ENCODE results near the gene OASL.
A peak's percentile ranks its signal among the peaks of the same experiment; 100 is the strongest.

Gene OASL

GRCh38 chr12:121021754-121022153 is 17.3 kb downstream of the OASL start:
- DNase-seq (ENCODE audit: low spot score) = no peak
- no peak for TF ChIP-seq CTCF (IDR thresholded peaks at IDR 0.05; ENCODE audit: extremely low read depth, missing control alignments)

GRCh38 chr12:121018860-121019617 is 20.0 kb downstream of the OASL start:
- no peak for DNase-seq (ENCODE audit: low spot score)
- TF ChIP-seq CTCF (IDR thresholded peaks at IDR 0.05; ENCODE audit: extremely low read depth, missing control alignments) = no peak

GRCh38 chr12:121017966-121018491 is 21.0 kb downstream of the OASL start:
- no peak for DNase-seq (ENCODE audit: low spot score)
- no peak for TF ChIP-seq CTCF (IDR thresholded peaks at IDR 0.05; ENCODE audit: extremely low read depth, missing control alignments)

GRCh38 chr12:121015825-121016766 is 22.9 kb downstream of the OASL start, which contains the start of gene C12orf43:
TSS of gene C12orf43 (minus strand) at chr12:121016487. CDS start at chr12:121016474, 13 bp downstream.
- no peak for TF ChIP-seq CTCF (IDR thresholded peaks at IDR 0.05; ENCODE audit: extremely low read depth, missing control alignments)
- peak; percentile 93 for DNase-seq (ENCODE audit: low spot score)

- DNase-seq (ENCODE audit: low spot score) = no peak
- no peak for TF ChIP-seq CTCF (IDR thresholded peaks at IDR 0.05; ENCODE audit: extremely low read depth, missing control alignments)
Measured at GRCh38 chr12:121013715-121014114, 25.3 kb downstream of the OASL start.

- DNase-seq (ENCODE audit: low spot score) = no peak
- no peak for TF ChIP-seq CTCF (IDR thresholded peaks at IDR 0.05; ENCODE audit: extremely low read depth, missing control alignments)
Measured at GRCh38 chr12:121011820-121012219, 27.2 kb downstream of the OASL start.

GRCh38 chr12:121010860-121011259 is 28.2 kb downstream of the OASL start:
- no peak for DNase-seq (ENCODE audit: low spot score)
- TF ChIP-seq CTCF (IDR thresholded peaks at IDR 0.05; ENCODE audit: extremely low read depth, missing control alignments) = no peak

Measured in GM20000 (cell line).